GM23338 (cell line): Measurements from ENCODE around the gene C1orf185. TPM values are rescaled to one million over a fixed set of nuclear protein-coding genes. Genes with fewer than 3 reads are reported as not detected.

ENCODE experiments used
- ATAC-seq: fragments of 200-7000 bp; cut with Tn5 transposase; 3 replicates; pipeline ENCODE4 v1.9.1; 2020
- DNase-seq: peaks from one replicate; pipeline ENCODE4 v3.0.0-alpha.2; 2015; ENCODE audit warnings: low spot score
- H2AFZ ChIP-seq: fragments of 200-600 bp; sonication (generic); 2 replicates; pipeline ENCODE4 v1.8.0; 2016; ENCODE audit warnings: antibody characterized with exemption, mild to moderate bottlenecking, moderate library complexity
- H3F3A ChIP-seq: fragments of 200-600 bp; sonication (generic); replicated peaks from 2 replicates; pipeline ENCODE4 v1.8.0; 2017; ENCODE audit warnings: antibody characterized with exemption, mixed run types, low read depth
- H3K27ac ChIP-seq: fragments of 200-600 bp; sonication (generic); 2 replicates; pipeline ENCODE4 v1.6.1; 2016; ENCODE audit warnings: low read depth
- H3K27me3 ChIP-seq: fragments of 200-600 bp; sonication (generic); 2 replicates; pipeline ENCODE4 v1.8.0; 2016; ENCODE audit warnings: mild to moderate bottlenecking, mixed run types, moderate library complexity; ENCODE audit not compliant: insufficient read depth
- H3K36me3 ChIP-seq: fragments of 200-600 bp; sonication (generic); 2 replicates; pipeline ENCODE4 v1.8.0; 2016; ENCODE audit warnings: mild to moderate bottlenecking; ENCODE audit not compliant: insufficient read depth
- H3K4me1 ChIP-seq: fragments of 200-600 bp; sonication (generic); 2 replicates; pipeline ENCODE4 v1.8.0; 2016; ENCODE audit warnings: mild to moderate bottlenecking, moderate library complexity; ENCODE audit not compliant: insufficient read depth
- H3K4me2 ChIP-seq: fragments of 200-600 bp; sonication (generic); 2 replicates; pipeline ENCODE4 v1.7.1; 2017; ENCODE audit warnings: mixed run types
- H3K4me3 ChIP-seq: fragments of 200-600 bp; sonication (generic); 2 replicates; pipeline ENCODE4 v1.6.1; 2016; ENCODE audit warnings: mixed run types
- H3K79me2 ChIP-seq: fragments of 200-600 bp; sonication (generic); replicated peaks from 2 replicates; pipeline ENCODE4 v1.8.0; 2017; ENCODE audit warnings: mild to moderate bottlenecking; ENCODE audit not compliant: insufficient read depth
- H3K9me2 ChIP-seq: fragments of 200-600 bp; sonication (generic); 2 replicates; pipeline ENCODE4 v1.8.0; 2017; ENCODE audit not compliant: insufficient read depth
- H4K20me1 ChIP-seq: fragments of 200-600 bp; sonication (generic); replicated peaks from 2 replicates; pipeline ENCODE4 v1.8.0; 2017; ENCODE audit warnings: mild to moderate bottlenecking; ENCODE audit not compliant: insufficient read depth
- H3K27ac Mint-ChIP-seq: 2 replicates; pipeline ENCODE4 v1.8.0; 2020; ENCODE audit warnings: inconsistent platforms, mild to moderate bottlenecking, moderate library complexity, mixed read lengths
- H3K27me3 Mint-ChIP-seq: 3 replicates; pipeline ENCODE4 v1.8.0; 2022; ENCODE audit warnings: low read depth, mild to moderate bottlenecking, moderate library complexity, mixed read lengths, inconsistent platforms; ENCODE audit not compliant: insufficient read depth, poor library complexity
- H3K36me3 Mint-ChIP-seq: 3 replicates; pipeline ENCODE4 v1.8.0; 2021; ENCODE audit warnings: low read depth, mild to moderate bottlenecking, inconsistent platforms, moderate library complexity, mixed read lengths
- H3K4me1 Mint-ChIP-seq: 3 replicates; pipeline ENCODE4 v1.8.0; 2020; ENCODE audit warnings: mild to moderate bottlenecking, inconsistent platforms, mixed read lengths
- H3K4me3 Mint-ChIP-seq: 3 replicates; pipeline ENCODE4 v1.8.0; 2021; ENCODE audit warnings: moderate library complexity, mild to moderate bottlenecking, inconsistent platforms, mixed read lengths
- H3K9me3 Mint-ChIP-seq: 3 replicates; pipeline ENCODE4 v1.8.0; 2020; ENCODE audit warnings: moderate library complexity, mild to moderate bottlenecking, inconsistent platforms, mixed read lengths
- CREB1 ChIP-seq: fragments of 250-450 bp; sonication (Bioruptor Pico); IDR thresholded peaks from 2 replicates; pipeline ENCODE4 v1.5.0; 2020; ENCODE audit warnings: low read depth, mild to moderate bottlenecking, moderate library complexity
- CTCF ChIP-seq, 2 experiments: fragments of 200-600 bp in 1 of 2; sonication (generic) in 1 of 2; conservative IDR thresholded peaks; 2 replicates each; pipeline versions ENCODE4 v1.5.1 to v1.6.1; 2016 to 2017; ENCODE audit warnings: antibody characterized with exemption in 2 of 2, low read depth in 2 of 2, mild to moderate bottlenecking in 2 of 2, moderate library complexity in 1 of 2
- EZH2 ChIP-seq: fragments of 200-600 bp; sonication (generic); IDR thresholded peaks from one replicate; pipeline ENCODE4 v1.8.0; 2017; ENCODE audit warnings: antibody characterized with exemption, mild to moderate bottlenecking, low read depth; ENCODE audit not compliant: unreplicated experiment
- EZH2phosphoT487 ChIP-seq: fragments of 200-600 bp; sonication (generic); IDR thresholded peaks from one replicate; pipeline ENCODE4 v1.8.1; 2018; ENCODE audit warnings: antibody characterized with exemption; ENCODE audit not compliant: unreplicated experiment
- JUNB ChIP-seq: IDR thresholded peaks from one replicate; pipeline ENCODE4 v1.6.1; 2016; ENCODE audit warnings: antibody characterized with exemption; ENCODE audit not compliant: unreplicated experiment
- NANOG ChIP-seq: IDR thresholded peaks from 2 replicates; pipeline ENCODE4 v1.6.1; 2016; ENCODE audit warnings: antibody characterized with exemption, borderline replicate concordance
- POLR2AphosphoS5 ChIP-seq: IDR thresholded peaks from 2 replicates; pipeline ENCODE4 v1.6.1; 2016; ENCODE audit warnings: antibody characterized with exemption, low read depth
- REST ChIP-seq: IDR thresholded peaks from one replicate; pipeline ENCODE4 v1.6.1; 2018; ENCODE audit warnings: antibody characterized with exemption; ENCODE audit not compliant: unreplicated experiment
- STAT1 ChIP-seq: IDR thresholded peaks from one replicate; pipeline ENCODE4 v1.6.1; 2016; ENCODE audit warnings: antibody characterized with exemption; ENCODE audit not compliant: unreplicated experiment
- ZNF114 ChIP-seq: fragments of 250-450 bp; sonication (Bioruptor Pico); IDR thresholded peaks from 2 replicates; pipeline ENCODE4 v1.5.0; 2020; ENCODE audit warnings: mild to moderate bottlenecking, moderate library complexity
- polyA plus RNA-seq: library from polyadenylated mRNA; unstranded; fragments of >200 nt; fragmentation: Nextera tagmentation; extraction: Ambion mirVana; gene quantifications from 2 replicates; pipeline ENCODE4 v1.2.1, GENCODE V29; 2016
- total RNA-seq: library from RNA; depleted of rRNA; stranded (reverse); fragments of >200 nt; shearing (Covaris generic); gene quantifications from 2 replicates; pipeline ENCODE4 v1.2.3, GENCODE V29; 2014

The C1orf185 gene
- total and polyA plus RNA-seq, 2 experiments from 2014 or later = not detected

- H3K27me3 Mint-ChIP-seq = no peaks in the 10 kb centered on the region
- Histone ChIP-seq H4K20me1 (no peaks in the 10 kb centered on the region), H3K79me2 (no peaks in the 10 kb centered on the region), H3K4me2 (no peak overlapping the region), H3K27ac (no peak overlapping the region), H3K27me3 (no peaks in the 10 kb centered on the region), H3K4me3 (no peak overlapping the region), H3K36me3 (no peaks in the 10 kb centered on the region), H2AFZ (no peak overlapping the region), H3F3A (no peaks in the 10 kb centered on the region), H3K9me2 (no peaks in the 10 kb centered on the region), H3K4me1 (no peaks in the 10 kb centered on the region)
- H3K27ac Mint-ChIP-seq = no peak overlapping the region
- H3K36me3 Mint-ChIP-seq = no peaks in the 10 kb centered on the region
- H3K4me3 Mint-ChIP-seq = no peak overlapping the region
- no peaks in the 10 kb centered on the region for H3K9me3 Mint-ChIP-seq
- no peak for ATAC-seq
- TF ChIP-seq STAT1 = no peak
- TF ChIP-seq ZNF114 (CRISPR knock-in tag) = no peak
- TF ChIP-seq EZH2phosphoT487 = no peak
- TF ChIP-seq NANOG = no peak
- no peak for TF ChIP-seq CREB1
- no peak for TF ChIP-seq EZH2
- TF ChIP-seq JUNB = no peak
- TF ChIP-seq POLR2AphosphoS5 = no peak
- no peak for DNase-seq
- H3K4me1 Mint-ChIP-seq = no peaks in the 10 kb centered on the region
These were observed 28.6 kb upstream of the C1orf185 start for GRCh38 chr1:51073456-51073855.

- no peaks in the 10 kb centered on the region for H3K4me1 ChIP-seq
- H3K9me2 ChIP-seq = no peaks in the 10 kb centered on the region
- no peak overlapping the region for H3K4me2 ChIP-seq
- no peaks in the 10 kb centered on the region for H4K20me1 ChIP-seq
- Mint-ChIP-seq H3K27ac (no peak overlapping the region), H3K4me3 (no peak overlapping the region), H3K36me3 (no peaks in the 10 kb centered on the region), H3K4me1 (peaks cover 5% of the 10 kb centered on the region; the same call in 2 of the 3 replicates), H3K27me3 (peaks cover 1% of the 10 kb centered on the region), H3K9me3 (no peaks in the 10 kb centered on the region)
- peak overlapping the region; percentile 69 for H2AFZ ChIP-seq
- TF ChIP-seq REST = no peak
- peak; percentile 14 to 57; a peak in 2 of 4 replicates for TF ChIP-seq CTCF (conservative IDR thresholded peaks at IDR 0.05; ENCODE audit: low read depth in 2 of 2)
- H3K4me3 ChIP-seq = no peak overlapping the region
- DNase-seq (peak; percentile 19), ATAC-seq (peak; percentile 88)
- H3K79me2 ChIP-seq = no peaks in the 10 kb centered on the region
- no peaks in the 10 kb centered on the region for H3F3A ChIP-seq
- no peaks in the 10 kb centered on the region for H3K27me3 ChIP-seq
- no peaks in the 10 kb centered on the region for H3K36me3 ChIP-seq
- H3K27ac ChIP-seq = no peak overlapping the region
These were observed 15.3 kb upstream of the C1orf185 start for GRCh38 chr1:51086496-51087271.
